Tibial artery (tissue), 4 donors: ENCODE results near the gene CDC26.
A peak's percentile ranks its signal among the peaks of the same experiment; 100 is the strongest.

Experiments used
- DNase-seq, 2 donors: peaks; one replicate each; pipeline ENCODE4 v3.0.0-alpha.2; 2019
- H3K27ac ChIP-seq, 2 donors: fragments of 200-600 bp; sonication (generic) in 1 of 2; 1 replicate in 1 of 2; 2 replicates in 1 of 2; pipeline ENCODE4 v1.5.1; 2018 to 2019; ENCODE audit warnings: mild to moderate bottlenecking in 1 of 2
- H3K27me3 ChIP-seq, 2 donors: fragments of 200-600 bp; sonication (generic) in 1 of 2; one replicate each; pipeline versions ENCODE4 v1.5.1 to v1.6.0; 2016 to 2019
- H3K36me3 ChIP-seq, 3 donors: fragments of 200-600 bp; sonication (generic) in 2 of 3; one replicate each; pipeline ENCODE4 v1.5.1; 2016 to 2019; ENCODE audit warnings: mild to moderate bottlenecking in 2 of 3
- H3K4me1 ChIP-seq, 4 donors: fragments of 200-600 bp; sonication (generic) in 2 of 4; 1 replicate in 3 of 4; 2 replicates in 1 of 4; pipeline ENCODE4 v1.5.1; 2016 to 2019
- H3K4me3 ChIP-seq, 2 donors: fragments of 200-600 bp; sonication (generic) in 1 of 2; 1 replicate in 1 of 2; 2 replicates in 1 of 2; pipeline ENCODE4 v1.5.1; 2018 to 2019; ENCODE audit warnings: mild to moderate bottlenecking in 2 of 2
- H3K9me3 ChIP-seq, 3 donors: fragments of 200-600 bp; sonication (generic) in 1 of 3; one replicate each; pipeline ENCODE4 v1.5.1; 2016 to 2019
- intact Hi-C: fragments of 100-400 bp; cut with DNase I; formaldehyde crosslinking; loops from one replicate; pipeline ENCODE4 v1.15.0; 2023; ENCODE audit warnings: low total_unique reads
- TF ChIP-seq, protein P1 (sequence below), 2 experiments: fragments of 200-600 bp in 1 of 2; fragments of 450-650 bp in 1 of 2; IDR thresholded peaks; one replicate each; pipeline ENCODE4 v1.5.1; 2017 to 2019; ENCODE audit warnings: antibody characterized with exemption in 2 of 2, mild to moderate bottlenecking in 1 of 2, moderate library complexity in 1 of 2

The CDC26 gene

DNA sequence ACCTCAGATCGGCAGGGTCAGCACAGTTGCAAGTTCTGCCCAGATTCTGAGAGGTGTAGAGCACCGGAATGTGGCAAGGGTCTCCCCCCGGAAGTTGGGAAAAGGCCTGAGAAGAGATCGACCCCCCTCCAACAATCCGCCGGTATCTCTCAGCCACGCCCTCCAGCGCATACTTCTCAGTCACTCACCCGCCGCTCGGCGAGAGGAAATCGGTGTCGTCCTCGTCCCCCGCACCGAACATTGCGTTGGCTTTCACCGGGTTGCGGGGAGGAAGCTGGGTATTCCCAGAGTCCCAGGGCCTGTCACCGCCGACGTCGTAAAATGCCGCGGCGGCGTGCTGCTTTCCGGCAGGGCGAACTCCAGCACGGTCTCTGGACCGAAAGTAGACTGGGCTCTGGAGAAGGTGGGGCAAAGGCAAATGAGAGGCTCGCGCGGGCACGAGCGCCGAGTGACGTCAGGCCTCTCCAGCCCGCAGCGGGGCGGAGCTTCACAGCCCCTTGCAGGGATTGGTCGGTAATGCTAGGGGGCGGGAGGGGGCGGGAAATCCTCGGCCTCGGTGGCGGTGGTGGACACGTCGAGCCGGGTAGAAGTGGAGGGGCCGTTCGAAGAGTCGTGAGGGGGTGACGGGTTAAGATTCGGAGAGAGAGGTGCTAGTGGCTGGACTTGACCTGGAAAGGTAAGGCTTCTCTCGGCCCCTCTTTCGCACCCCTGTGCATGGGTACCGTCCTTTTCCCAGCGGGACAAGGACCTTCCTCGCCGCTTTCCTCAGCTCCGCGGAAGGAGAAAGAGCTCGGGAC is 54.2 kb downstream of the CDC26 start, which contains the start of the genes FKBP15 and SLC31A1:
FKBP15 (minus strand) TSS at position 275 of the 797 bp plus-strand sequence; CDS start at position 241, 34 bp downstream.
SLC31A1 (plus strand) TSS at position 542 of the 797 bp plus-strand sequence. CDS start 34,605 bp downstream, outside the sequence.
- TF ChIP-seq, protein P1, sequence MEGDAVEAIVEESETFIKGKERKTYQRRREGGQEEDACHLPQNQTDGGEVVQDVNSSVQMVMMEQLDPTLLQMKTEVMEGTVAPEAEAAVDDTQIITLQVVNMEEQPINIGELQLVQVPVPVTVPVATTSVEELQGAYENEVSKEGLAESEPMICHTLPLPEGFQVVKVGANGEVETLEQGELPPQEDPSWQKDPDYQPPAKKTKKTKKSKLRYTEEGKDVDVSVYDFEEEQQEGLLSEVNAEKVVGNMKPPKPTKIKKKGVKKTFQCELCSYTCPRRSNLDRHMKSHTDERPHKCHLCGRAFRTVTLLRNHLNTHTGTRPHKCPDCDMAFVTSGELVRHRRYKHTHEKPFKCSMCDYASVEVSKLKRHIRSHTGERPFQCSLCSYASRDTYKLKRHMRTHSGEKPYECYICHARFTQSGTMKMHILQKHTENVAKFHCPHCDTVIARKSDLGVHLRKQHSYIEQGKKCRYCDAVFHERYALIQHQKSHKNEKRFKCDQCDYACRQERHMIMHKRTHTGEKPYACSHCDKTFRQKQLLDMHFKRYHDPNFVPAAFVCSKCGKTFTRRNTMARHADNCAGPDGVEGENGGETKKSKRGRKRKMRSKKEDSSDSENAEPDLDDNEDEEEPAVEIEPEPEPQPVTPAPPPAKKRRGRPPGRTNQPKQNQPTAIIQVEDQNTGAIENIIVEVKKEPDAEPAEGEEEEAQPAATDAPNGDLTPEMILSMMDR (IDR thresholded peaks at IDR 0.05) = no peak
- Histone ChIP-seq H3K4me1 (peaks cover 0 to 38% (median 28%) of the 10 kb centered on the region in 4 donors), H3K27ac (peak within 1 kb of the TSS; percentile 85), H3K36me3 (no peaks in the 10 kb centered on the region), H3K27me3 (no peaks in the 10 kb centered on the region), H3K4me3 (peak within 1 kb of the TSS; percentile 75 to 91), H3K9me3 (no peaks in the 10 kb centered on the region)
- DNase-seq = peak; percentile 97 to 99
- intact Hi-C loops = loop anchor here (10.0 kb wide), 1 partner anchor 54 kb away; the partner anchor contains the start of genes CDC26 and PRPF4

DNA sequence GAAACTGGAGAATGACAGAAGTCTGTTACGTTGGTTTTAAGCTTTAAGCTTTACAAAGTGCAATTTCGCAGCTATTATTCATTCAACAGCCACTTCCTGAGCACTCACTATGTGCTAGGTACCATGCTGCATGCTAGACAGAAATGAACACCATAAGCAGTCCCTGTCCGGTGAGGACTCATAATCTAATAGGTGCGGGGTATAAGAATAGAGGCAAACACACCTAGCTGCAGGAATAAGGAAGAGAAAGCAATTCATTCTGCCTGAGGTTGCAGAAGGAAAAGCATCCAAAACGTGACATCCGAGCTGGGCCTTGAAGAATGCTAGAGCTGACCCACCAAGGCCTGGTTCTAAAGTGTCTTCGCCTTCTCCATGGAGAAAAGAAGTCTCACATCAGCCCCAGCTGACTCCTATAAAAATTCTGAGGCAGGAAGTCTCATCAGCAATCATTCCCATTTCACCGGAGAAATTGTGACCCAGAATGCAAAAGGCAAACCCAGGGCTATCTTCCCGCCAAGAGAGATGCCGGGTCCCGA is 54.8 kb downstream of the CDC26 start:
- no peak for DNase-seq

DNA sequence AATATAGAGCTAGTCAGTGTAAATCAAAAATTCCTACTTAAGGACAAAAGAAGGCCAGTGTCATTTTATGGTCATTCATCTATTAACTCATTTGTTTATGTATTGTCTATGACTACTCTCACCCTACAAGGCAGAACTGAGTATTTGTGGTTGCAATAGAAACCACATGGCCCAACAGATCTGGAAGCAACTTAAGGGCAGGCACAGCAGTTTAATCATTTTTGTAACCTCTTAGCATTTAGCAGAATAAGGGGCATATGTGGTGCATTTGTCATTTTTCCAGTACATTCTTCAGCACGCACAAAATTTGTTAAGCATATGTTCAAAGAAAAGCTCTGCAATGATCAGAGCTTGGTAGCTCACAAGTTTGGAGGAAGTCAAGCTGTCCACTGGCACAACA is 55.4 kb downstream of the CDC26 start:
- Histone ChIP-seq H3K9me3 (no peaks in the 10 kb centered on the region), H3K4me3 (peak overlapping the region; percentile 75 to 91), H3K27me3 (no peaks in the 10 kb centered on the region), H3K36me3 (no peaks in the 10 kb centered on the region), H3K27ac (peak overlapping the region; percentile 85), H3K4me1 (peaks cover 0 to 38% (median 28%) of the 10 kb centered on the region in 4 donors)
- DNase-seq = no peak
- TF ChIP-seq, protein P1 (IDR thresholded peaks at IDR 0.05) = no peak
- intact Hi-C loops = loop anchor here (10.0 kb wide), 1 partner anchor 55 kb away; the partner anchor contains the start of genes CDC26 and PRPF4

More for the DNA sequence above, 54.8 kb downstream of the CDC26 start:
- Histone ChIP-seq H3K4me1 (peaks cover 0 to 38% (median 28%) of the 10 kb centered on the region in 4 donors), H3K9me3 (no peaks in the 10 kb centered on the region), H3K27ac (peak overlapping the region; percentile 85), H3K36me3 (no peaks in the 10 kb centered on the region), H3K27me3 (no peaks in the 10 kb centered on the region), H3K4me3 (peak overlapping the region; percentile 75 to 91)
- intact Hi-C loops = loop anchor here (10.0 kb wide), 1 partner anchor 54 kb away; the partner anchor contains the start of genes CDC26 and PRPF4
- TF ChIP-seq, protein P1 (IDR thresholded peaks at IDR 0.05) = no peak

DNA sequence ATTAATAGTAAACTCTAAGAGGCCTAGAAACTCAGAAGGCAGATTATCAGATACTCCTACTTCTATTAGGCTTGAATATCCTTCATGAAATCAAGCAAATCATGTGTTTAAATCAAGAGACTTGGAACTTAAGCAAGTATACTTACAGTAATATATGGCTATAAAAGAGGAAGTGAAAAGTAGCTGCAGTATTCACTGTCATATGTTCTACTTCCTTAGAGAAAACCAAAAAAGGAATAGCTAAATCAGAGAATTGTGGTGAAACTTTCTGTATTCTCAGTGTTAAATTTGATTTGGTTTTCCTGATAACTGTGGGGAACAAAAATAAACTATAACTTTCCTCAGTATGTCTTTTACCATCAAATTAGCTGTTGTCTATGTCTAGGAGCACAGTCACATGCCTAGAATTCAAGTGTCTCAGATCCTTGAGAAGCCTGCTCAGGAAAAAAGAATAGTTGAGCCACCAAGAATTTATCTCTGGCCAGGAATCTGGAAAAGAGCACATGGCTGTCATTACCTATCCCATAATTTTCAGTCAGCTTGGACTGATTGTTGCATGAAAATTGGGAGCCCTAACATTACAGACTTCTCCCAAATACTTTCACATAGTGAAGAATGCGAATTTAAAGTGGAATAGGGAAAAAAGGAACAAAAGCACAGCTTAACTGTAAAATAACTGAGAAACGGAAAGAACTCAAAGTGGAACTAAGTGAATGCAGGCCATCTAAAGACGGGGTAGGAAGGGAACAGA is 56.0 kb downstream of the CDC26 start:
- TF ChIP-seq, protein P1 (IDR thresholded peaks at IDR 0.05) = no peak
- no peak overlapping the region for H3K27ac ChIP-seq
- peak overlapping the region in 1 of 2 donors; percentile 75 for H3K4me3 ChIP-seq
- no peaks in the 10 kb centered on the region for H3K27me3 ChIP-seq
- H3K9me3 ChIP-seq = no peaks in the 10 kb centered on the region
- intact Hi-C loops = no loop called here
- peaks cover 0 to 5% (median 0%) of the 10 kb centered on the region in 3 donors for H3K36me3 ChIP-seq
- no peak for DNase-seq
- H3K4me1 ChIP-seq = peaks cover 0 to 38% (median 28%) of the 10 kb centered on the region in 4 donors
